Measurements from ENCODE around the gene FAM168A.

Gene FAM168A

GRCh38 chr11:73353422-73353821 lies 244.5 kb downstream of the FAM168A start:
- no peak for DNase-seq (ENCODE audit: low read depth)
- TF ChIP-seq CTCF (conservative IDR thresholded peaks at IDR 0.05; ENCODE audit: low read depth, low read length) = no peak
- no peak overlapping the region for H3K4me3 ChIP-seq (ENCODE audit: low read length)

- H3K4me3 ChIP-seq (ENCODE audit: low read length) = no peak overlapping the region
- TF ChIP-seq CTCF (conservative IDR thresholded peaks at IDR 0.05; ENCODE audit: low read depth, low read length) = peak; percentile 98
- DNase-seq (ENCODE audit: low read depth) = no peak
Observed at GRCh38 chr11:73350908-73351636, 246.8 kb downstream of the FAM168A start.
